GM12878 (cell line): ENCODE results near the gene TBX10. TPM values are rescaled to one million over a fixed set of nuclear protein-coding genes. Genes with fewer than 3 reads are reported as not detected.

ENCODE experiments used
- ATAC-seq: fragments of 200-7000 bp; cut with Tn5 transposase; 3 replicates; pipeline ENCODE4 v1.9.1; 2020; ENCODE audit warnings: mild to moderate bottlenecking, moderate library complexity
- BruUV-seq: library from RNA; stranded (reverse); fragments of 400-500 nt; replicated peaks from 2 replicates; lab custom pipeline; 2021; lab: Mats Ljungman, UMichigan
- CTCF ChIA-PET: fragments of 300-600 bp; sonication (Branson Sonifier 250); formaldehyde crosslinking; extraction: SDS; loops from one replicate; lab custom pipeline; 2021; ENCODE audit warnings: inconsistent platforms; lab: Yijun Ruan, JAX
- POLR2A ChIA-PET: fragments of 350-600 bp; formaldehyde crosslinking; extraction: SDS; loops from one replicate; lab custom pipeline; 2021; ENCODE audit warnings: inconsistent platforms; lab: Charles Lee
- RAD21 ChIA-PET: fragments of 300-600 bp; sonication (Branson Sonifier 250); formaldehyde crosslinking; loops from one replicate; lab custom pipeline; 2023; ENCODE audit warnings: antibody characterized with exemption; ENCODE audit not compliant: unreplicated experiment; lab: Charles Lee
- SMC1A ChIA-PET: fragments of 300-600 bp; sonication (Branson Sonifier 250); formaldehyde crosslinking; loops from one replicate; lab custom pipeline; 2023; ENCODE audit not compliant: unreplicated experiment, uncharacterized antibody; lab: Charles Lee
- DNase-seq: peaks from one replicate; pipeline ENCODE4 v3.0.0-alpha.2; 2011; ENCODE audit warnings: low read depth, low spot score
- FAIRE-seq: peaks from 3 replicates; lab custom pipeline; 2011; peaks lifted over from hg19 to GRCh38; lab: Jason Lieb, UNC
- H2AFZ ChIP-seq: 2 replicates; pipeline ENCODE4 v1.6.0; 2011; ENCODE audit warnings: low read depth, low read length, control low read depth; ENCODE audit not compliant: control insufficient read depth
- H3K27ac ChIP-seq: 2 replicates; pipeline ENCODE4 v1.5.1; 2011; ENCODE audit warnings: control low read depth; ENCODE audit not compliant: control insufficient read depth, insufficient read depth
- H3K27me3 ChIP-seq, 2 experiments: replicated peaks in 1 of 2; 2 replicates each; pipeline versions ENCODE4 v1.6.0 to v1.6.1; 2011; ENCODE audit warnings: low read length in 1 of 2; ENCODE audit not compliant: control insufficient read depth in 2 of 2, insufficient read depth in 2 of 2
- H3K36me3 ChIP-seq, 2 experiments: 2 replicates each; pipeline ENCODE4 v1.5.1; 2011; ENCODE audit warnings: low read length in 1 of 2; ENCODE audit not compliant: control insufficient read depth in 2 of 2, insufficient read depth in 2 of 2
- H3K4me1 ChIP-seq: 2 replicates; pipeline ENCODE4 v1.6.1; 2011; ENCODE audit warnings: mild to moderate bottlenecking, low read length, moderate library complexity, mixed read lengths; ENCODE audit not compliant: control insufficient read depth, insufficient read depth
- H3K4me2 ChIP-seq: 2 replicates; pipeline ENCODE4 v1.6.0; 2011; ENCODE audit warnings: control low read depth; ENCODE audit not compliant: control insufficient read depth, insufficient read depth
- H3K4me3 ChIP-seq: fragments of 200-600 bp; sonication (generic); 2 replicates; pipeline ENCODE4 v1.5.1; 2016
- H3K79me2 ChIP-seq: 2 replicates; pipeline ENCODE4 v1.6.0; 2011; ENCODE audit warnings: low read length; ENCODE audit not compliant: control insufficient read depth, insufficient read depth
- H3K9ac ChIP-seq: 2 replicates; pipeline ENCODE4 v1.8.0; 2011; ENCODE audit warnings: low read length, control low read depth, mixed read lengths; ENCODE audit not compliant: control insufficient read depth, insufficient read depth
- H3K9me3 ChIP-seq: replicated peaks from 3 replicates; pipeline ENCODE4 v1.5.1; 2011; ENCODE audit warnings: mild to moderate bottlenecking, low read length; ENCODE audit not compliant: control insufficient read depth, insufficient read depth
- H4K20me1 ChIP-seq: 2 replicates; pipeline ENCODE4 v1.6.0; 2011; ENCODE audit not compliant: control insufficient read depth, insufficient read depth
- CTCF ChIP-seq, 3 experiments: IDR thresholded peaks in 2 of 3; conservative IDR thresholded peaks in 1 of 3; 2 replicates each; pipeline ENCODE4 v1.5.1; 2011; ENCODE audit warnings: low read depth in 3 of 3, low read length in 3 of 3, mild to moderate bottlenecking in 3 of 3, control low read depth in 2 of 3, moderate library complexity in 2 of 3, inconsistent platforms in 1 of 3, mixed read lengths in 1 of 3; ENCODE audit not compliant: control insufficient read depth in 2 of 3, insufficient read depth in 1 of 3; ENCODE audit errors: extremely low read depth in 1 of 3
- NKRF ChIP-seq: fragments of 450-650 bp; conservative IDR thresholded peaks from 2 replicates; pipeline ENCODE4 v1.6.1; 2017; ENCODE audit warnings: mild to moderate bottlenecking, moderate library complexity
- PBX3 ChIP-seq: IDR thresholded peaks from 2 replicates; pipeline ENCODE4 v1.6.1; 2011; ENCODE audit warnings: mild to moderate bottlenecking, low read depth, low read length, moderate library complexity; ENCODE audit not compliant: insufficient replicate concordance
- WGBS: methylation state at CpG from one replicate; pipeline ENCODE4 v1.1.6; 2016; ENCODE audit warnings: low lambda C conversion rate; ENCODE audit not compliant: insufficient replicate concordance, insufficient coverage; ENCODE audit errors: missing lambda C conversion rate; 5-methylcytosine and 5-hydroxymethylcytosine counted together
- in situ Hi-C: fragments of 300-500 bp; cut with MboI; formaldehyde crosslinking; loops from 9 replicates; pipeline ENCODE4 v1.14.3; 2018; ENCODE audit warnings: mixed read lengths
- intact Hi-C: fragments of 100-400 bp; cut with micrococcal nuclease; formaldehyde crosslinking; loops from one replicate; pipeline ENCODE4 v1.14.2; 2022; ENCODE audit not compliant: unreplicated experiment
- polyA plus RNA-seq, 11 experiments: library from polyadenylated mRNA; depleted of rRNA in 4 of 11; unstranded in 6 of 11; stranded (reverse) in 5 of 11; fragments of >200 nt; fragmentation: Nextera tagmentation in 4 of 11; fragmentation: Illumina TruSeq in 1 of 11; extraction: Ambion mirVana in 4 of 11; extraction: Trizol in 1 of 11; gene quantifications; 1 replicate in 1 of 11; 2 replicates in 10 of 11; pipeline versions ENCODE4 v1.2.1 to v1.2.3, GENCODE V29; 2011 to 2016; ENCODE audit warnings: inconsistent platforms in 2 of 11, missing spikeins in 2 of 11, low read depth in 1 of 11
- total RNA-seq, 4 experiments: library from RNA; depleted of rRNA in 3 of 4; stranded (reverse); fragments of >200 nt in 3 of 4; fragmentation: Illumina TruSeq in 1 of 4; extraction: Trizol in 1 of 4; gene quantifications; 2 replicates each; pipeline versions ENCODE4 v1.2.1 to v1.2.3, GENCODE V29; 2013 to 2021

The TBX10 gene
- total and polyA plus RNA-seq, 10 of the 15 experiments (the other 5 are each of a cell fraction or from before 2014, with no cell fraction given), result 0.10 to 0.44 (median 0.20) TPM; not detected in 4

GRCh38 chr11:67627812-67628624 lies 11.5 kb downstream of the TBX10 start:
- Histone ChIP-seq H2AFZ (no peak overlapping the region), H3K4me3 (0 out of 2 replicates have a peak overlapping the region, but pooled peaks have one; percentile 61), H3K4me1 (peaks cover 15% of the 10 kb centered on the region), H3K9me3 (no peaks in the 10 kb centered on the region), H3K4me2 (peak overlapping the region; percentile 96), H3K79me2 (no peaks in the 10 kb centered on the region), H3K9ac (no peak overlapping the region; the same call in 1 of the 2 replicates), H3K27me3 (no peaks in the 10 kb centered on the region), H3K36me3 (no peaks in the 10 kb centered on the region), H4K20me1 (no peaks in the 10 kb centered on the region), H3K27ac (no peak overlapping the region)
- FAIRE-seq, result no peak
- WGBS, result 82% methylated on average over 15 of the region's 15 CpGs
- ChIA-PET RAD21 (interaction anchor here (0.6 to 5.1 kb wide), 10 partner anchors 12 to 277 kb away, joined by 3 to 38 read pairs (median 7); partner anchors contain the start of genes GSTP1 and PPP1CA), SMC1A (interaction anchor here (0.8 to 6.4 kb wide), 8 partner anchors 11 to 48 kb away, joined by 3 to 52 read pairs (median 7); partner anchors contain the start of genes ACY3 and GSTP1), POLR2A (interaction anchor here (0.6 to 2.7 kb wide), 6 partner anchors 8 to 140 kb away, joined by 3 to 14 read pairs (median 6); partner anchors contain the start of gene GSTP1), CTCF (interaction anchor here (0.6 to 6.4 kb wide), 18 partner anchors 8 to 755 kb away, joined by 3 to 71 read pairs (median 8); partner anchors contain the start of genes ACY3, GSTP1 and RPS6KB2)
- in situ Hi-C loops, result no loop called here
- DNase-seq, result no peak
- TF ChIP-seq CTCF (IDR thresholded peaks at IDR 0.05 in 2 of 3, conservative IDR thresholded peaks at IDR 0.05 in 1 of 3; ENCODE audit: control insufficient read depth in 2 of 3, extremely low read depth in 1 of 3, insufficient read depth in 1 of 3, low read depth in 3 of 3, low read length in 3 of 3) (no peak), NKRF (no peak), PBX3 (no peak)
- ATAC-seq, result no peak
- intact Hi-C loops, result no loop called here
- TSS peak; percentile 56 for BruUV-seq
